Effector memory CD8-positive, alpha-beta T cell (primary cell): ENCODE measurements around the gene PDXK.

Source experiments
- ATAC-seq: fragments of 150-1000 bp; cut with Tn5 transposase; replicated peaks from 2 replicates; pipeline ENCODE4 v1.10.0; 2021; ENCODE audit warnings: mild to moderate bottlenecking, moderate library complexity
- DNase-seq, 3 experiments: peaks; one replicate each; pipeline ENCODE4 v3.0.0; 2021
- H3K27ac Mint-ChIP-seq, 2 donors: one replicate each; pipeline ENCODE4 v1.8.0; 2022; ENCODE audit warnings: mild to moderate bottlenecking in 2 of 2, mixed read lengths in 2 of 2, moderate library complexity in 2 of 2
- H3K27me3 Mint-ChIP-seq, 2 donors: one replicate each; pipeline ENCODE4 v1.8.0; 2022; ENCODE audit warnings: mixed read lengths in 2 of 2
- H3K36me3 Mint-ChIP-seq: one replicate; pipeline ENCODE4 v1.8.0; 2022; ENCODE audit warnings: mild to moderate bottlenecking, moderate library complexity, mixed read lengths; ENCODE audit not compliant: insufficient read depth
- H3K4me1 Mint-ChIP-seq, 2 donors: one replicate each; pipeline ENCODE4 v1.8.0; 2022; ENCODE audit warnings: low read depth in 2 of 2, mixed read lengths in 2 of 2
- H3K4me3 Mint-ChIP-seq, 2 donors: one replicate each; pipeline ENCODE4 v1.8.0; 2022; ENCODE audit warnings: mild to moderate bottlenecking in 2 of 2, mixed read lengths in 2 of 2, moderate library complexity in 2 of 2
- H3K9me3 Mint-ChIP-seq, 2 donors: one replicate each; pipeline ENCODE4 v1.8.0; 2022; ENCODE audit warnings: mixed read lengths in 2 of 2

PDXK gene

DNA sequence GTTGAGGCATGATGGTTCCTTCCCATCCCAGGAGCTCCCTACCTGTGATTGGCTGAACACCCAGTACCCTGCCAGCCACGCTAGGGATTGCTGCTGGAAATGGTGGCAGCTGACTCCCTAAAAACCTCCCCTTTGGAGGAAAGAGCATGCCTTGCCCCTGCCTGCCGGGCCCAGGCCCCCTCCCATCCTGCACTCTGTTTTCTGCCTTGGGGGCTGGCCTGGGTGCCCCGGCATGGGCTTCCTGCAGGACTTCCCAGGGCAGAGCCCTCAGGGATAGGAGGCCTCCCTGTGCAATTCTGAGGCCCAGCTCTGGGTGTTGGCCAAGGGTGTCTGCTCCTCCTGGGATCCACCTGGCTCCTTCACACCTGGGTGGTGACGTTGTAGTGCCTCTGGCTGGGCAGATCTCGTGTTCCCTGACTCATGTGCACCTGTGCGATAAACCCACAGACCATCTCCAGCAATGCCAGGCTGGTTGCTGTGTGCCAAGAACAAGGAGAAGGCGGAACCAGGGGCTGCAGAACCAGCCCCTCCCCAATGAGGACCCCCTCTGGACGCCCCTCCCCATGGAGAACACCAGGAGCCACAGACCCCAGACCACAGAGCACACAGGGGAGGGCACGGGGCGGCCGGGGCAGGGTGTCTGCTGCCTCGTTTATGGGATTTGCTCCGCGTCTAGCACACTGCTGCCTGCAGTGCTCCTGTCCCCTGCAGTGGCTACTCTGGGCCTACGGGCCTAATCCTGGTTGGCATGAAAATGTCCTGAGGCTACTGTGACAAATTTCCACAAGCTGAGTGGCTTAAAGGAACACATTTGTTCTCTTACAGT lies 43.6 kb downstream of the PDXK start:
- no peaks in the 10 kb centered on the region for H3K27me3 Mint-ChIP-seq
- no peak for DNase-seq
- H3K4me3 Mint-ChIP-seq = no peak overlapping the region
- H3K27ac Mint-ChIP-seq = no peak overlapping the region
- H3K36me3 Mint-ChIP-seq = peaks cover 6% of the 10 kb centered on the region
- no peaks in the 10 kb centered on the region for H3K9me3 Mint-ChIP-seq
- H3K4me1 Mint-ChIP-seq = no peaks in the 10 kb centered on the region
- ATAC-seq = no peak

- no peak overlapping the region for H3K4me3 Mint-ChIP-seq
- peak overlapping the region in 1 of 2 donors; percentile 57 for H3K27ac Mint-ChIP-seq
- H3K9me3 Mint-ChIP-seq = no peaks in the 10 kb centered on the region
- ATAC-seq (no peak), DNase-seq (no peak)
- H3K27me3 Mint-ChIP-seq = no peaks in the 10 kb centered on the region
- peaks cover 3% of the 10 kb centered on the region for H3K36me3 Mint-ChIP-seq
- no peaks in the 10 kb centered on the region for H3K4me1 Mint-ChIP-seq
Observed at GRCh38 chr21:43763901-43764523, 45.1 kb downstream of the PDXK start.

GRCh38 chr21:43764576-43765495 lies 45.9 kb downstream of the PDXK start:
- Mint-ChIP-seq H3K36me3 (peaks cover 1% of the 10 kb centered on the region), H3K4me3 (no peak overlapping the region), H3K4me1 (no peaks in the 10 kb centered on the region), H3K9me3 (no peaks in the 10 kb centered on the region), H3K27me3 (no peaks in the 10 kb centered on the region), H3K27ac (peak overlapping the region; percentile 28 to 57)
- no peak for ATAC-seq
- no peak for DNase-seq

- peaks cover 5% of the 10 kb centered on the region for H3K36me3 Mint-ChIP-seq
- no peak overlapping the region for H3K4me3 Mint-ChIP-seq
Observed at GRCh38 chr21:43766734-43767497, 48.0 kb downstream of the PDXK start.

GRCh38 chr21:43767498-43767983 lies 48.6 kb downstream of the PDXK start:
- Mint-ChIP-seq H3K36me3 (peaks cover 5% of the 10 kb centered on the region), H3K9me3 (no peaks in the 10 kb centered on the region), H3K27ac (no peak overlapping the region), H3K4me3 (no peak overlapping the region), H3K27me3 (no peaks in the 10 kb centered on the region), H3K4me1 (no peaks in the 10 kb centered on the region)
- DNase-seq = no peak
- ATAC-seq = no peak

More at GRCh38 chr21:43766734-43767497, 48.0 kb downstream of the PDXK start:
- no peak for ATAC-seq
- Mint-ChIP-seq H3K9me3 (no peaks in the 10 kb centered on the region), H3K27me3 (no peaks in the 10 kb centered on the region), H3K4me1 (no peaks in the 10 kb centered on the region), H3K27ac (no peak overlapping the region)
- DNase-seq = no peak

- DNase-seq = no peak
- no peak overlapping the region for H3K27ac Mint-ChIP-seq
- no peak for ATAC-seq
- peaks cover 2% of the 10 kb centered on the region in 2 donors for H3K4me1 Mint-ChIP-seq
- H3K27me3 Mint-ChIP-seq = no peaks in the 10 kb centered on the region
- H3K36me3 Mint-ChIP-seq = peaks cover 8% of the 10 kb centered on the region
- H3K9me3 Mint-ChIP-seq = no peaks in the 10 kb centered on the region
- H3K4me3 Mint-ChIP-seq = no peak overlapping the region
Observed at GRCh38 chr21:43767984-43768867, 49.3 kb downstream of the PDXK start.

DNA sequence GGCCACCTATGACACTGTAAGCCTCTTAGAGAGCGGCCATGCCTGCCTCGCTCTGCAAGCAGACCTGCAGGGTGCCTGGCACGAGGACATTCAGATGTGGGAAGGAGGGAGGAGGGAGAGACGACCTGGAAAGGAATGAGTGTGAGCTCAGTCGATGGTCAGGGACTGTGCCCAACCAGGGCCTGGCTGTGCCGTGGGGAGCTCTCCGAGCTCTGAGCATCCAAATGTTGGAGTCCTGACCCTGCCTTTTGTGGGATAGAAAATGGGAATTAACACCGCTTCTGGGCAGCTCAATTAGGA lies 49.9 kb downstream of the PDXK start:
- ATAC-seq = no peak
- no peak for DNase-seq
- Mint-ChIP-seq H3K4me1 (peaks cover 2 to 4% of the 10 kb centered on the region in 2 donors), H3K27ac (no peak overlapping the region), H3K27me3 (no peaks in the 10 kb centered on the region), H3K9me3 (no peaks in the 10 kb centered on the region), H3K36me3 (peaks cover 14% of the 10 kb centered on the region), H3K4me3 (no peak overlapping the region)

- no peak for ATAC-seq
- H3K27ac Mint-ChIP-seq = no peak overlapping the region
- DNase-seq = no peak
- no peaks in the 10 kb centered on the region for H3K9me3 Mint-ChIP-seq
- H3K36me3 Mint-ChIP-seq = peaks cover 17% of the 10 kb centered on the region
- H3K4me3 Mint-ChIP-seq = no peak overlapping the region
- no peaks in the 10 kb centered on the region for H3K27me3 Mint-ChIP-seq
- H3K4me1 Mint-ChIP-seq = peaks cover 2 to 9% of the 10 kb centered on the region in 2 donors
Observed at GRCh38 chr21:43769325-43769958, 50.5 kb downstream of the PDXK start.

- Mint-ChIP-seq H3K4me1 (peaks cover 4 to 15% of the 10 kb centered on the region in 2 donors), H3K36me3 (peaks cover 17% of the 10 kb centered on the region), H3K9me3 (no peaks in the 10 kb centered on the region), H3K4me3 (no peak overlapping the region), H3K27ac (no peak overlapping the region), H3K27me3 (no peaks in the 10 kb centered on the region)
- ATAC-seq = no peak
- DNase-seq = no peak
Observed at GRCh38 chr21:43770066-43770655, 51.2 kb downstream of the PDXK start.

GRCh38 chr21:43771199-43771675 lies 52.3 kb downstream of the PDXK start:
- Mint-ChIP-seq H3K27ac (no peak overlapping the region), H3K9me3 (no peaks in the 10 kb centered on the region), H3K36me3 (peaks cover 21% of the 10 kb centered on the region)

GRCh38 chr21:43771698-43772424 lies 52.9 kb downstream of the PDXK start:
- ATAC-seq (no peak), DNase-seq (no peak)
- H3K36me3 Mint-ChIP-seq = peaks cover 21% of the 10 kb centered on the region
- H3K27ac Mint-ChIP-seq = peak overlapping the region in 1 of 2 donors; percentile 32
- H3K4me1 Mint-ChIP-seq = peaks cover 10 to 22% of the 10 kb centered on the region in 2 donors
- no peaks in the 10 kb centered on the region for H3K27me3 Mint-ChIP-seq
- no peak overlapping the region for H3K4me3 Mint-ChIP-seq
- H3K9me3 Mint-ChIP-seq = no peaks in the 10 kb centered on the region

More at GRCh38 chr21:43771199-43771675, 52.3 kb downstream of the PDXK start:
- no peaks in the 10 kb centered on the region for H3K27me3 Mint-ChIP-seq
- peaks cover 10 to 22% of the 10 kb centered on the region in 2 donors for H3K4me1 Mint-ChIP-seq
- no peak for DNase-seq
- H3K4me3 Mint-ChIP-seq = no peak overlapping the region
- no peak for ATAC-seq
